ENCODE data around the gene RWDD2A. TPM values are rescaled to one million over a fixed set of nuclear protein-coding genes. Genes with fewer than 3 reads are reported as not detected.

The RWDD2A gene
- total RNA-seq, 2 donors from 2014 or later = 1.5 TPM

DNA sequence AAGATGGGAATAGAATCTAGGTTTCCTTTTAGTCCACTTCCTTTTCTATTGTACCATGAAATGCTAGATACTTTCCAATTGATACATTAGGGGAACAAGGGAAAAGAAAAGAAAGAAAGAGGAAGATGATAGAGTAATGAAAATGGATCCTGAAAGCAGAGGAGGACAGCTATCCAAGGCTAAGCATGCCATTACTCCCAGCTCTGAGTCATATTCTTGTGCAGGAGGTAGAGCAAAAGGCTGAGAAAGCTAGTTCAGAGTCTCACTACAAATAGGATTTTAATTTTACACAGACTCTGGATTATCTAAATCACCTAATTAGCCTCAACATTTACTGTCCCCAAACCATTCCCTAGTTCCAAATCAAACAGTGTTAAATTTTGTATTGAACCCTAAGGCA is 23.6 kb downstream of the RWDD2A start:
- Mint-ChIP-seq H3K27ac (no peak overlapping the region), H3K9me3 (no peaks in the 10 kb centered on the region), H3K36me3 (no peaks in the 10 kb centered on the region), H3K4me1 (ENCODE audit: low read depth in 2 of 2) (no peaks in the 10 kb centered on the region), H3K4me3 (no peak overlapping the region), H3K27me3 (peaks cover 17 to 19% of the 10 kb centered on the region in 2 donors)
- DNase-seq (ENCODE audit: low spot score) (no peak), ATAC-seq (no peak)

DNA sequence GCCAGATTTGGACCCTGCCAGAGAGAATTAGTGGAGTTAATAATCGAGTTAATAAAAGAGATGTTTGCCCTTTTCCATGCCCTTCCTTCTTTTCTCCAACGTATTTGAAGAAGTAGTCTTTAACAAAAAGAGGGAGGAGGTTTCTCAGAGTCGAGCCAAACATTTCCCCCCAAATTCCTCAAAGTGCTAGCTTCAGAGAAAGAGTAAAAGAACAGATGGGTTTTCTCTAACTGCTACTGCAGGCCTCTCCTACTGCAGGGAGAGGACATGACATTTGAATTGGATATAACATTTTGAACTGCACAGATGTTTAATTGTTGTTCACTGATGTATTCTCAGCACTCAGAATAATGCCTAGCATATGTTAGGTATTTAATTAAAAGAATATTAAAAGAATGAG is 25.5 kb downstream of the RWDD2A start:
- Mint-ChIP-seq H3K27me3 (peaks cover 11 to 12% of the 10 kb centered on the region in 2 donors), H3K4me3 (no peak overlapping the region), H3K4me1 (ENCODE audit: low read depth in 2 of 2) (no peaks in the 10 kb centered on the region), H3K27ac (no peak overlapping the region), H3K9me3 (no peaks in the 10 kb centered on the region), H3K36me3 (no peaks in the 10 kb centered on the region)
- no peak for ATAC-seq
- no peak for DNase-seq (ENCODE audit: low spot score)

DNA sequence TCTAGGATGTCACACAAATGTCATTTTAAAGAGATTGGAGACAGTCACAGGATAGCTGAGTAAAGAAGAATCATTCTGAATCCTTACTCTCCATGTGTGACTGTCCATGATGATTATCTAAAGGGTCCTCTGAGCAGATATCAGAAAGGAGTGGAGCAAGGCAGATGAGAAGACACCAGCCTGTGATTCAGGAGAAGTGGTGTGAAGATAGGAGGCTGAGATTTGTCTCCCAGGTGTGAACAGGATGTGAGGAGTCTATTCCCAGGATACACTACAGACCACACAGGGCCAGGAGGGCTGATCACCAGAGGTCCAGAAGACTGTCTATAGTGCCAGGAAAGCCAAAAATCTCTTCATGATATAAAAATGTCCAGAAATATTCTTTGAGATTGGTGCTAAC is 27.0 kb downstream of the RWDD2A start:
- no peak for ATAC-seq
- Mint-ChIP-seq H3K9me3 (no peaks in the 10 kb centered on the region), H3K4me3 (no peak overlapping the region), H3K36me3 (no peaks in the 10 kb centered on the region), H3K4me1 (ENCODE audit: low read depth in 2 of 2) (no peaks in the 10 kb centered on the region), H3K27me3 (peaks cover 0 to 6% of the 10 kb centered on the region in 2 donors), H3K27ac (no peak overlapping the region)
- DNase-seq (ENCODE audit: low spot score) = no peak

DNA sequence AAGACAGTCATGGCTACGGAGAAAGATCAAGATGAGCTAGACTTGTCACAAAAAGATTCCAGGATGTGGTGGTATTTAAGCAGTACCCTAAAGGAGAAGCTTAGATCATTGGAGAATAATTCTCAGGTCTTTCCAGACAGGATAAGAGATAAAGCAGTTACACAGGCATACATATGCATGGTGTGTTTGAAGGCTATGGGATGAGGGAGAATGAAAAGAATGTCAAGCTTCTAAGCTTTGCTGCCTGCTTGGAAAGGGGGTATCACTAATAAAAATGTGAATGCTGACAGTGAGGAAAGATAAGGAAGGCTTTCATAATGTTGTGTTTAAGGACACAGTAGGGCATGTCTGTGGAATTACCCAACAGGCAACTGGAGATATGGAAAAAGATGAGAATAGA is 28.1 kb downstream of the RWDD2A start:
- no peak overlapping the region for H3K27ac Mint-ChIP-seq
- ATAC-seq = no peak

DNA sequence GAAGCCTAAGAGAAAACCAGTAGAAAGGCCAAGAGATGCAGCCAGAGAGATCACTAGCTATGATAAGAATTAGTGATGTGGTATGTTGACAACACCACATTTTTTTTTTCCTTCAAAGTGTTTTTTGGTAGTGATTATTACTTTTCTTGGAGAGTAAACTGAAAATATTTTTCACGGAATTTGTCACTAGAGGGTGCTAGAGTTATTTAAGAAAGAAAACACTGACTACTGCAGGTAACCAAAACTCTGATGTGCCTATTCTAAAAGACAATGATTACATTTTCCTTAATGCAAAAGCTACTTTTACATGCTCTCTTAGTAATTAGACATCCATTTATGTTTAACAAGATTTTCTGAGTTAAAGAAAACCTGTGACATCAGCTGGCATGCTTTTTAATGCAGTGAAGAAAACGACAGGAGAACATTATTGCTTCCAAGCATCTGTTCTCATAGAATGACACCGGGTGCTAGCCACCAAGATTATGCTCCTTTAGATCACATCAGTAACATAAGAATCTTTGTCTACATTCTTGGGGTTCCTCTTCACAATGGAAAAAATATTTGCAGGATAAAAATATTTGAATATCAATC is 28.8 kb downstream of the RWDD2A start:
- ATAC-seq = no peak
- DNase-seq (ENCODE audit: low spot score) = no peak
- no peaks in the 10 kb centered on the region for H3K36me3 Mint-ChIP-seq

More for the DNA sequence above, 28.1 kb downstream of the RWDD2A start:
- DNase-seq (ENCODE audit: low spot score) = no peak
- Mint-ChIP-seq H3K4me1 (ENCODE audit: low read depth in 2 of 2) (no peaks in the 10 kb centered on the region), H3K9me3 (no peaks in the 10 kb centered on the region), H3K27me3 (peaks cover 0 to 6% of the 10 kb centered on the region in 2 donors), H3K36me3 (no peaks in the 10 kb centered on the region), H3K4me3 (no peak overlapping the region)

DNA sequence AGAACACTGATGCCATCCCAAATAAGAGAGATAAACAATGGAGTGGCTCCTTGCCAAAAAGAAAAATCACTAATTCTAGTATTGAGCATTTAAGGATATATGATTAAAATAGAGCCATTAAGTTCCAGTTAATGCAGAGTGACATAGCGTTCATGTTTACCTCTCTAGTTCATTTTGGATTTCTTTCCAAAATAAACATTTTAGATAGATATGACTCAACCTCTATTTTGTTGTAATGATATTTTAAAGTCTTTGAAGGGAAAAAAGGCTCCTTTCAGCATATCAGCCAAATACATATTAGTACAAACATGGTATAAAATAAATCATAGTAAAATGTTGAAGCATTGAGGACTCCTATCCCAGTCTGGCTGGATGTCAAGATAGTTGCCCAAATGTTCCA is 33.4 kb downstream of the RWDD2A start:
- Mint-ChIP-seq H3K4me1 (ENCODE audit: low read depth in 2 of 2) (no peaks in the 10 kb centered on the region), H3K9me3 (no peaks in the 10 kb centered on the region), H3K4me3 (no peak overlapping the region), H3K27me3 (peaks cover 0 to 7% of the 10 kb centered on the region in 2 donors), H3K36me3 (no peaks in the 10 kb centered on the region), H3K27ac (no peak overlapping the region)
- no peak for ATAC-seq
- no peak for DNase-seq (ENCODE audit: low spot score)

More for the DNA sequence above, 28.8 kb downstream of the RWDD2A start:
- H3K9me3 Mint-ChIP-seq = no peaks in the 10 kb centered on the region
- H3K27ac Mint-ChIP-seq = no peak overlapping the region
- H3K27me3 Mint-ChIP-seq = peaks cover 0 to 6% of the 10 kb centered on the region in 2 donors
- H3K4me3 Mint-ChIP-seq = no peak overlapping the region
- H3K4me1 Mint-ChIP-seq (ENCODE audit: low read depth in 2 of 2) = no peaks in the 10 kb centered on the region

DNA sequence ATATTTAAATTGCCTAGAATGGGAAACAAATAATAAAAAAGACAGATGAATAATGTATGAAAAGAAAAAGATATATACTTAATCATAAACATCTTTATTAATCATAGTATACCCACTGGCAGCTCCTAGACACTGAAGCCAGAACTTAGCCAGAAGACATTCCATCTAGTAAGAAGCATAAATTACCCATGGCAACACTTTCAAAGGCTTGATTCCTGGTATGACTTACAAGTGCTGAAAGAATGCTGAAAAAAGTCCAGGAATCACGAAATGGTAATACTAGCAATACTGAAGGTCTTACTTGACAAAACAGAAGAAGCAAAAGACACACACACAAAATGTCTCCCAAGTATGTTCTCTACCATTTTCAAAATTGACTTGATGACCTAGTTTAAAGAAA is 38.0 kb downstream of the RWDD2A start:
- ATAC-seq = no peak

DNA sequence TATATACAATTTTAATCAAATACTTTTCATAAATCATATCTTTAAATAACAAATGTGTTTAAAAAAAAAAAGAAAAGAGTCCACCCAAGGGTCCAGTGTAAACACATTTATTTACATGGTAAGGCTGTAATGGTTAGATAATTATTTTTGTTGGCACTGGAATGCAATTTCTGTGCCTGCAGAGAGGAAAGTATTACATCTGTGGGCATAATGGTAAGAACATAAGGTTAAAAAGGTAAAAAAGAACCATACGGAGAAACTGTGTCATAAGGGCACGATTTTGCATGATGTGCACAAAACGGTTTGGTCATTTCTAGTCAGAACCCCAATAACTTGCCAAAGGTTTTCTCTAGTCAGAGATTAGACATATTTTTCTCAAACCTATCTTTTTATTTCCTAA is 54.3 kb downstream of the RWDD2A start:
- no peaks in the 10 kb centered on the region for H3K9me3 Mint-ChIP-seq
- no peaks in the 10 kb centered on the region for H3K4me1 Mint-ChIP-seq (ENCODE audit: low read depth in 2 of 2)
- H3K27ac Mint-ChIP-seq = no peak overlapping the region
- ATAC-seq (no peak), DNase-seq (ENCODE audit: low spot score) (no peak)
- no peak overlapping the region for H3K4me3 Mint-ChIP-seq
- H3K36me3 Mint-ChIP-seq = no peaks in the 10 kb centered on the region
- peaks cover 9 to 23% of the 10 kb centered on the region in 2 donors for H3K27me3 Mint-ChIP-seq

More for the DNA sequence above, 38.0 kb downstream of the RWDD2A start:
- Mint-ChIP-seq H3K27me3 (peaks cover 5 to 21% of the 10 kb centered on the region in 2 donors), H3K4me3 (no peak overlapping the region), H3K36me3 (no peaks in the 10 kb centered on the region), H3K4me1 (ENCODE audit: low read depth in 2 of 2) (no peaks in the 10 kb centered on the region), H3K9me3 (no peaks in the 10 kb centered on the region), H3K27ac (no peak overlapping the region)
- no peak for DNase-seq (ENCODE audit: low spot score)

Other genes starting within 250 kb of the RWDD2A start
- gene UBE3D, start 127.5 kb upstream of the RWDD2A start, total RNA-seq = 10 to 100 TPM in 1 of 2 donors, 1 to 10 TPM in 1; 6.0 to 11.9 TPM
- 10 to 100 TPM; 22.6 to 32.6 TPM for gene DOP1A, start 125.7 kb upstream of the RWDD2A start, total RNA-seq
- gene PGM3, start 92 bp upstream of the RWDD2A start, total RNA-seq = 10 to 100 TPM; 28.9 to 29.2 TPM
- 1 to 10 TPM; 1.3 to 1.7 TPM for gene ME1, start 237.7 kb downstream of the RWDD2A start, total RNA-seq